ENCODE measurements around the gene RGS10. TPM values are rescaled to one million over a fixed set of nuclear protein-coding genes. Genes with fewer than 3 reads are reported as not detected.
A peak's percentile ranks its signal among the peaks of the same experiment; 100 is the strongest.

The RGS10 gene
- total RNA-seq, 1 experiment from 2014 or later, result 10.6 TPM

GRCh38 chr10:119526621-119527592, 15.6 kb downstream of the RGS10 start:
- no peaks in the 10 kb centered on the region for H3K36me3 Mint-ChIP-seq (ENCODE audit: insufficient read depth in 1 of 3, low read depth in 3 of 3)
- H2BK120ac ChIP-seq (ENCODE audit: low read depth, low read length, poor library complexity, severe bottlenecking), result no peak overlapping the region
- H3K23me2 ChIP-seq (ENCODE audit: insufficient read length, low read depth, low read length, poor library complexity, severe bottlenecking), result no peaks in the 10 kb centered on the region
- no peak overlapping the region for H3K9ac ChIP-seq (ENCODE audit: extremely low read depth, insufficient read length, low read length)
- H4K8ac ChIP-seq (replicated peaks; ENCODE audit: insufficient read length, low read depth, low read length), result no peak overlapping the region
- no peak overlapping the region for H2AFZ ChIP-seq (ENCODE audit: low read length)
- H4K5ac ChIP-seq (ENCODE audit: insufficient read length, low read depth, low read length), result no peak overlapping the region
- no peak overlapping the region for H3K4me3 Mint-ChIP-seq
- no peaks in the 10 kb centered on the region for H3K79me2 ChIP-seq (ENCODE audit: insufficient read depth, low read length)
- H2BK12ac ChIP-seq (ENCODE audit: insufficient read length, low read depth, low read length), result no peak overlapping the region
- no peak for DNase-seq
- H3K18ac ChIP-seq (ENCODE audit: insufficient read length, low read depth, low read length), result no peak overlapping the region
- no peak overlapping the region for H3K14ac ChIP-seq (ENCODE audit: insufficient read depth, low read length)
- H3K56ac ChIP-seq (ENCODE audit: insufficient read length, low read depth, low read length), result no peak overlapping the region
- H3K27me3 ChIP-seq (ENCODE audit: insufficient read depth, low read length), result no peaks in the 10 kb centered on the region
- H3K79me1 ChIP-seq (ENCODE audit: insufficient read depth, low read depth, low read length, poor library complexity, severe bottlenecking), result no peaks in the 10 kb centered on the region
- no peak overlapping the region for H2BK5ac ChIP-seq (ENCODE audit: insufficient read length, low read length)
- H3K9me3 ChIP-seq (ENCODE audit: control insufficient read depth, low read depth, low read length), result no peaks in the 10 kb centered on the region
- no peak overlapping the region for H3T11ph ChIP-seq (ENCODE audit: low read length)
- H2BK15ac ChIP-seq (ENCODE audit: low read depth, low read length), result no peak overlapping the region
- peaks cover 2% of the 10 kb centered on the region; the same call in 1 of the 2 replicates for H3K27me3 Mint-ChIP-seq (ENCODE audit: low read depth)
- H3K4me1 Mint-ChIP-seq, result peaks cover 0 to 2% of the 10 kb centered on the region in 2 experiments; a peak in 2 of 4 replicates
- no peak overlapping the region for H3K27ac Mint-ChIP-seq
- H3K4ac ChIP-seq (ENCODE audit: low read depth, low read length), result no peak overlapping the region
- H4K20me1 ChIP-seq (ENCODE audit: control insufficient read depth, insufficient read depth, insufficient read length), result no peaks in the 10 kb centered on the region
- no peak overlapping the region for H3K23ac ChIP-seq (ENCODE audit: insufficient read length, low read depth, low read length)
- H2AK5ac ChIP-seq (ENCODE audit: insufficient read length, low read length), result no peak overlapping the region
- H4K91ac ChIP-seq (ENCODE audit: insufficient read length, low read depth, low read length), result no peak overlapping the region
- H3K4me1 ChIP-seq (ENCODE audit: insufficient read depth, low read length), result no peaks in the 10 kb centered on the region
- H3K9me3 Mint-ChIP-seq, result no peaks in the 10 kb centered on the region
- H3K27ac ChIP-seq (ENCODE audit: insufficient read length, low read depth, low read length), result no peak overlapping the region
- TF ChIP-seq, protein P1, sequence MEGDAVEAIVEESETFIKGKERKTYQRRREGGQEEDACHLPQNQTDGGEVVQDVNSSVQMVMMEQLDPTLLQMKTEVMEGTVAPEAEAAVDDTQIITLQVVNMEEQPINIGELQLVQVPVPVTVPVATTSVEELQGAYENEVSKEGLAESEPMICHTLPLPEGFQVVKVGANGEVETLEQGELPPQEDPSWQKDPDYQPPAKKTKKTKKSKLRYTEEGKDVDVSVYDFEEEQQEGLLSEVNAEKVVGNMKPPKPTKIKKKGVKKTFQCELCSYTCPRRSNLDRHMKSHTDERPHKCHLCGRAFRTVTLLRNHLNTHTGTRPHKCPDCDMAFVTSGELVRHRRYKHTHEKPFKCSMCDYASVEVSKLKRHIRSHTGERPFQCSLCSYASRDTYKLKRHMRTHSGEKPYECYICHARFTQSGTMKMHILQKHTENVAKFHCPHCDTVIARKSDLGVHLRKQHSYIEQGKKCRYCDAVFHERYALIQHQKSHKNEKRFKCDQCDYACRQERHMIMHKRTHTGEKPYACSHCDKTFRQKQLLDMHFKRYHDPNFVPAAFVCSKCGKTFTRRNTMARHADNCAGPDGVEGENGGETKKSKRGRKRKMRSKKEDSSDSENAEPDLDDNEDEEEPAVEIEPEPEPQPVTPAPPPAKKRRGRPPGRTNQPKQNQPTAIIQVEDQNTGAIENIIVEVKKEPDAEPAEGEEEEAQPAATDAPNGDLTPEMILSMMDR (conservative IDR thresholded peaks at IDR 0.05), result peak; percentile 53
- no CpG with 5 or more reads among the region's 18 CpGs for WGBS (ENCODE audit: extremely low coverage, insufficient read length, low lambda C conversion rate)
- no peak overlapping the region for H2BK20ac ChIP-seq (ENCODE audit: low read depth, low read length, poor library complexity, severe bottlenecking)
- no peak overlapping the region for H3K4me2 ChIP-seq (ENCODE audit: insufficient read depth, insufficient read length, low read length)
